Activated T-helper 1 cell treated with anti-CD3 and anti-CD28 coated beads, Interleukin-12 subunit alpha, Interleukin-12 subunit beta, Interleukin-2, Interleukin-4 antibody, amounts not matched to agents 30 ng/mL and 10 ng/mL and 1 ng/mL, durations not matched to agents 14 hours and 24 hours and 36 hours (primary cell): ENCODE measurements around the gene PXMP4. TPM values are rescaled to one million over a fixed set of nuclear protein-coding genes. Genes with fewer than 3 reads are reported as not detected.
A peak's percentile ranks its signal among the peaks of the same experiment; 100 is the strongest.

Experiments
- DNase-seq: peaks from one replicate; pipeline ENCODE4 v3.0.0; 2021; ENCODE audit warnings: low spot score
- H3K27ac Mint-ChIP-seq: one replicate; pipeline ENCODE4 v1.8.0; 2021; ENCODE audit warnings: mild to moderate bottlenecking, mixed read lengths
- H3K27me3 Mint-ChIP-seq: one replicate; pipeline ENCODE4 v1.8.0; 2022; ENCODE audit warnings: mild to moderate bottlenecking, moderate library complexity, mixed read lengths; ENCODE audit not compliant: insufficient read depth
- H3K36me3 Mint-ChIP-seq: one replicate; pipeline ENCODE4 v1.8.0; 2021; ENCODE audit warnings: low read depth, mixed read lengths
- H3K4me1 Mint-ChIP-seq: one replicate; pipeline ENCODE4 v1.8.0; 2021; ENCODE audit warnings: low read depth, mixed read lengths
- H3K4me3 Mint-ChIP-seq: one replicate; pipeline ENCODE4 v1.8.0; 2021; ENCODE audit warnings: mild to moderate bottlenecking, moderate library complexity, mixed read lengths
- H3K9me3 Mint-ChIP-seq: one replicate; pipeline ENCODE4 v1.8.0; 2021; ENCODE audit warnings: mixed read lengths
- intact Hi-C: fragments of 100-400 bp; cut with micrococcal nuclease; formaldehyde crosslinking; loops from one replicate; pipeline ENCODE4 v1.15.1; 2024
- total RNA-seq: library from RNA; stranded (reverse); gene quantifications from 2 replicates; pipeline ENCODE4 v1.2.3, GENCODE V29; 2022

Gene PXMP4
- total RNA-seq, 1 donor from 2014 or later = 7.3 TPM

- intact Hi-C loops = no loop called here
- H3K4me3 Mint-ChIP-seq = no peak overlapping the region
- H3K27me3 Mint-ChIP-seq = no peaks in the 10 kb centered on the region
- no peaks in the 10 kb centered on the region for H3K9me3 Mint-ChIP-seq
- DNase-seq = no peak
- no peak overlapping the region for H3K27ac Mint-ChIP-seq
- no peaks in the 10 kb centered on the region for H3K36me3 Mint-ChIP-seq
- peaks cover 30% of the 10 kb centered on the region for H3K4me1 Mint-ChIP-seq
Measured at GRCh38 chr20:33693289-33693688, 26.8 kb downstream of the PXMP4 start.

DNA sequence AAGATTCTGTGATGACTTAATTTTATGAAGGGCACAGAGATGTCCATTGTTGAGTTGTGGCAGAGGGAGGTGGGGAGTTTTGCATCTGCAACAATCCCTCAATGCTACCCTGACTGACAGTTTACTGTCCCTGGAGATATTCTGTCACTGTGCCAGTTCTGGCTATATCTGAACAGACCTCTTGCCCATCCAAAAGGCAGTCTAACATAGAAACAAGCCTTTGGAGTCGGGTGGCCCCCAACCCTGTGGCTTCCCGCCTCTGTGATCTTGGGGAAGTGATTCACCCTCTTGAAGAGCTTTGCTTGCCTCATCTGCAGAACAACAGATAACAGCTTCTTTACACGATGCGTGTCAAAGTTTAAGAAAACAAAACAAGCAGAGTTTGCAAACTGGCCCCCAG lies 30.1 kb downstream of the PXMP4 start:
- Mint-ChIP-seq H3K36me3 (peaks cover under 1% of the 10 kb centered on the region), H3K9me3 (no peaks in the 10 kb centered on the region), H3K4me3 (peak overlapping the region; percentile 50), H3K4me1 (peaks cover 52% of the 10 kb centered on the region), H3K27ac (peak overlapping the region; percentile 85), H3K27me3 (no peaks in the 10 kb centered on the region)
- intact Hi-C loops = loop anchor here (1.0 to 5.0 kb wide), 4 partner anchors 30 to 302 kb away; partner anchors contain the start of genes CHMP4B, PXMP4, RALY and ZNF341
- DNase-seq = peak; percentile 50

DNA sequence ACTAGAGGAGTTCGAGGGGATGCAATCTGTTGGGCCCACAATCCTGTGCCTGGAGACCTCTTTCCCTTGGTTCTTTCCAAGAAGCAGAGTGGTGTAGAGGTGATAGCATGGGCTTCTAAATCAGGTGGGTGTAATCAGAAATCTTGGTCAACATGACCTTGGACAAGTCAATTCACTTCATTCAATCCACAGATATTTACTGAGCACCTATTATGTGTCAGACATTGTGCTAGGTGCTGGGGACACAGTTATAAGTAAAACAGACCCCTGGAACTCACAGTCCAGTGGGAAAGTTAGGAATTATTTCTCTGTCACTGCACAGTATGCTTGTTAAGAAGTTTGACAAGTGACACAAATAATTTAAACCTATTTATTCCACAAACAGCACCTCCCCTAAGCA lies 30.6 kb downstream of the PXMP4 start:
- H3K27me3 Mint-ChIP-seq = no peaks in the 10 kb centered on the region
- H3K4me1 Mint-ChIP-seq = peaks cover 57% of the 10 kb centered on the region
- H3K27ac Mint-ChIP-seq = peak overlapping the region; percentile 85
- peaks cover 4% of the 10 kb centered on the region for H3K36me3 Mint-ChIP-seq
- no peaks in the 10 kb centered on the region for H3K9me3 Mint-ChIP-seq
- no peak for DNase-seq
- intact Hi-C loops = loop anchor here (5.0 kb wide), 2 partner anchors 123 to 303 kb away; partner anchors contain the start of genes CHMP4B and RALY
- peak overlapping the region; percentile 50 for H3K4me3 Mint-ChIP-seq

DNA sequence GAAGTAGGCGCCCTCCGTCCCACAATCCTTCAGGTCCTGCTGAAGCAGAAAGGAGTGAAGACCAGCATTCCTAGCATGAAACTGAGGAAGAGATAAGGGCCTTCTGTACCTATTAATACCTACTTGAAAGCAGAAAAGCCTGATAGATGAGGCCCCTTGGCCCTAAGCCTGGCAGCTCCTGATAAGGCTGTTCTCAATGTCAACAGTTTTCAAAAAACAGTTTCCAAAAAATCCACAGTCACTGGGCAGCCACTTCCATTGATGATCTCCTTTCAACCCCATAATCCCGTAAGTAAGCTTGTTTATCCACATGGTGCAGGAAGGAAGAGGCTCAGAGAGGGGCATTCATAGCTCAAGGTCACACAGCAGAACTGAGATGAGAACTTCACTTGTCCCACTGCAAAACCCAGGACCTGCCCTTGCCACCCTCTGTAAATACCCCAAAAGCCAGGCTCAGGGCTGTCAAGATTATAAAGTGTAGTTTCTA lies 31.1 kb downstream of the PXMP4 start:
- DNase-seq = no peak
- intact Hi-C loops = loop anchor here (5.0 kb wide), 2 partner anchors 123 to 303 kb away; partner anchors contain the start of genes CHMP4B and RALY
- peaks cover 60% of the 10 kb centered on the region for H3K4me1 Mint-ChIP-seq
- no peaks in the 10 kb centered on the region for H3K9me3 Mint-ChIP-seq
- no peak overlapping the region for H3K4me3 Mint-ChIP-seq
- peaks cover 4% of the 10 kb centered on the region for H3K36me3 Mint-ChIP-seq
- peak overlapping the region; percentile 10 for H3K27ac Mint-ChIP-seq
- no peaks in the 10 kb centered on the region for H3K27me3 Mint-ChIP-seq

GRCh38 chr20:33687993-33688937 lies 31.8 kb downstream of the PXMP4 start:
- peaks cover 4% of the 10 kb centered on the region for H3K36me3 Mint-ChIP-seq
- peak overlapping the region; percentile 10 for H3K27ac Mint-ChIP-seq
- peaks cover 60% of the 10 kb centered on the region for H3K4me1 Mint-ChIP-seq
- no peak for DNase-seq
- H3K27me3 Mint-ChIP-seq = no peaks in the 10 kb centered on the region
- no peaks in the 10 kb centered on the region for H3K9me3 Mint-ChIP-seq
- H3K4me3 Mint-ChIP-seq = peak overlapping the region; percentile 34
- intact Hi-C loops = loop anchor here (5.0 kb wide), 2 partner anchors 124 to 304 kb away; partner anchors contain the start of genes CHMP4B and RALY

- intact Hi-C loops = loop anchor here (5.0 kb wide), 2 partner anchors 125 to 305 kb away; partner anchors contain the start of genes CHMP4B and RALY
- peaks cover 64% of the 10 kb centered on the region for H3K4me1 Mint-ChIP-seq
- DNase-seq = no peak
- peaks cover 4% of the 10 kb centered on the region for H3K36me3 Mint-ChIP-seq
- peak overlapping the region; percentile 82 for H3K27ac Mint-ChIP-seq
- H3K9me3 Mint-ChIP-seq = no peaks in the 10 kb centered on the region
- no peaks in the 10 kb centered on the region for H3K27me3 Mint-ChIP-seq
- H3K4me3 Mint-ChIP-seq = peak overlapping the region; percentile 78
Measured at GRCh38 chr20:33687370-33687915, 32.7 kb downstream of the PXMP4 start.

DNA sequence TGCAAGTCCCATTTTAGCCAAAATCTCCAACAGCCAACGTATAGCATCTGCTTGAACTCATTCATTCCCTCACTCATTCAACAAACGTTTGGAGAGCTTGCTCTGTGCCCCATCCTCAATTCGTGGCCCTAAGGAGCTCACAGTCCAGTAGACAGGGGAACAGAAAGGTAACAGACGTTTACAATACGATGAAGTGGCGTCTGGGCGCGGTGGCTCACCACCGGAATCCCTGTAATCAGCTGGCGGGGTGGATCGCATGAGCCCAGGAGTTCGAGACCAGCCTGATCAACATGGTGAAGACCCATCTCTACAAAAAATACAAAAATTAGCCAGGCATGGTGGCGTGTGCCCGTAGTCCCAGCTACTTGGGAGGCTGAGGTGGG lies 33.1 kb downstream of the PXMP4 start:
- Mint-ChIP-seq H3K4me3 (peak overlapping the region; percentile 78), H3K27ac (peak overlapping the region; percentile 82), H3K4me1 (peaks cover 69% of the 10 kb centered on the region), H3K27me3 (no peaks in the 10 kb centered on the region), H3K36me3 (peaks cover 4% of the 10 kb centered on the region), H3K9me3 (no peaks in the 10 kb centered on the region)
- intact Hi-C loops = loop anchor here (1.0 to 5.0 kb wide), 7 partner anchors 21 to 423 kb away; partner anchors contain the start of genes ACTL10, CHMP4B, PXMP4 and RALY
- no peak for DNase-seq

DNA sequence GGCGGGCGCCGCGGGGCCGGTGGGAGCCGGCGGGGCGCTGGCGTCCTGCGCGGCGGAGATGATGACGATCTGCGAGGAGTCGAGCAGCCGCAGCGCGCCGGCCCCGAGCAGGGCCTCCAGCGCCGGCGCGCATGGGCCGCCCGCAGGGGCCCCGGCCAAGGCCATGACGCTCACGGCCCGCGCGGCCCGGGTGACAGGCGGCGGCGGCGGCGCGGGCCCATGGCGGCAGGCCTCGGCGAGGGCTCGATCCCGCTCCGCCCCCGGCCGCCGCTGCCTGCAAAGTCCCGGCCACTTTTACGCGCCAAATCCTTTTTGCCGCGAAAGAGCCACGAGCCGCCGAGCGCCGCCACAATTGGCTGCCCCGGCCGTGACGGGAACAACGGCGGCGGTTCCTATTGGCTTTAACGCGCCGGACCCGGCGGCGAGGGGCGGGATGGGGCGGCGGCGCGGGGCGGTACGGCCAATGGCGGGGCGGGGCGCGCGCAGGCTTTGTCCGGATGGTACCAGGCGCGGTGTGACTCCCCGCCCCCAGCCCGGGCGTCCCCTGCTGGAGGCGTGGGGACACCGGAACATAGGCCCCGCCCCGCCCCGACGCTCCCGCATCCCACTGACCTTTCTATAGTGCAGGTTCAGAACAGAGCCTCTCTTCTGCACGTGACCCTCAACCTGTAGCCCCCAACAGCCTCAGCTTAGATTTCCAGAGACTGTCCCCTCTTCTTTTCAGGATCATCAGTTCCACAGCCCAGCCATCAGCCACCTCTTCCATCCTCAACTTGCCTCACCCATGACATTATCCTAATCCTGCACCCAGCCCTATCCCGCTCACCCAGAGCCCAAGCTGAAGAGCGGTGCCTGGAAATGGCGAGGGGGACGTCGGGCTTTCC lies 33.8 kb downstream of the PXMP4 start, which contains the start of gene E2F1:
Gene E2F1, minus strand, starts transcription at position 286 of the 884 bp plus-strand sequence. Its CDS starts 121 bp downstream, at position 165.
- peaks cover 71% of the 10 kb centered on the region for H3K4me1 Mint-ChIP-seq
- no peaks in the 10 kb centered on the region for H3K9me3 Mint-ChIP-seq
- peak within 1 kb of the TSS; percentile 92 for H3K4me3 Mint-ChIP-seq
- peak; percentile 97 for DNase-seq
- H3K27me3 Mint-ChIP-seq = no peaks in the 10 kb centered on the region
- peak within 1 kb of the TSS; percentile 89 for H3K27ac Mint-ChIP-seq
- H3K36me3 Mint-ChIP-seq = peaks cover 8% of the 10 kb centered on the region
- intact Hi-C loops = loop anchor here (1.0 to 5.0 kb wide), 7 partner anchors 20 to 424 kb away; partner anchors contain the start of genes ACTL10, CHMP4B, PXMP4 and RALY

DNA sequence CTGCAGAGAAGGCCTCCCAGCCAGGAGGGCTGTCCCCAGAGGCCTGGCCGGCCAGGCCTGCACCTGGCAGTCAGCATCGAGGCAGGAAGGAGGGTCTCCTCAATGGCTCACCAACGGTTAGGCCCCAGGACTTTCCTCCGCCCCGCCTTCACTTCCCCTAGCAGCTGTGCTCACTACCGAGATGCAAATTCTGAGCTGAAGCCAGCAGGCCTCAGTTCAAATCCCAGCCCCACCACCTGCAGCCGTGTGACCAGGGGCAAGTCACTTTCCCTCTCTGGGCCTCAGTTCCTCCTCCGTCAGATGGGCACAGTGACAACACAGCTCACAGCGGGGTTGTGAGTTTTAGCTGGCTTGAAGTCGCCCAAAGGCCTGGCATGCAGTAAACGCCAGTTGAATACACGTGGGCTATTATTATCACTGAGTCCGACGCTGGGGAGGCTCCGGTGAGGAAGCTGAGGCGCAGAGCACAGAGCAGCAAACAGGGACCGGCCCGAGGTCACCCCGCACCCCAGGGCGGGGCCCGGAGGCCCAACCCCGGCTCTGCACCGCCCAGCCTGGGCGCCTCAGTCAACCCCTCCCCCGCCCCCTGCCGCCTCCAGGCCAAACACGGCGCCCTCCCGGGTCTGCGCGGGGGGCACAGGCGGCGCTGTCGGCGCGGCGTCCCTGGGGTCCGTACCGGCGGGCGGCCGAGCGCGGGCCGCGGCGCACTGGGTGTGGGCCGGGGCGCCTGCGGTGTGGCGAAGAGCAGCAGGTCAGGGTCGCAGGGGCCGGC lies 34.6 kb downstream of the PXMP4 start:
- intact Hi-C loops = loop anchor here (1.0 to 5.0 kb wide), 9 partner anchors 11 to 425 kb away; partner anchors contain the start of genes ACTL10, CHMP4B, NECAB3 and PXMP4
- Mint-ChIP-seq H3K9me3 (no peaks in the 10 kb centered on the region), H3K27me3 (no peaks in the 10 kb centered on the region), H3K36me3 (peaks cover 10% of the 10 kb centered on the region), H3K4me1 (peaks cover 75% of the 10 kb centered on the region), H3K27ac (peak overlapping the region; percentile 89), H3K4me3 (peak overlapping the region; percentile 92)
- peak; percentile 60 for DNase-seq

GRCh38 chr20:33684533-33685327 lies 35.4 kb downstream of the PXMP4 start:
- DNase-seq = no peak
- intact Hi-C loops = loop anchor here (1.0 to 5.0 kb wide), 4 partner anchors 10 to 308 kb away; partner anchors contain the start of genes CHMP4B, NECAB3, RALY and SNTA1
- Mint-ChIP-seq H3K4me1 (peaks cover 76% of the 10 kb centered on the region), H3K36me3 (peaks cover 11% of the 10 kb centered on the region), H3K27ac (peak overlapping the region; percentile 89), H3K9me3 (no peaks in the 10 kb centered on the region), H3K4me3 (peak overlapping the region; percentile 92), H3K27me3 (no peaks in the 10 kb centered on the region)
